T-helper 17 cell (primary cell): Measurements from ENCODE around the gene ABT1. TPM values are rescaled to one million over a fixed set of nuclear protein-coding genes. Genes with fewer than 3 reads are reported as not detected.
"Not testable (repeated sequence)": the region's sequence is repeated elsewhere in the genome, so short reads cannot be mapped to it uniquely, and the experiment has no call there.

ENCODE experiments used
- ATAC-seq: fragments of 150-1000 bp; cut with Tn5 transposase; 2 replicates; pipeline ENCODE4 v1.10.0; 2021; ENCODE audit warnings: mild to moderate bottlenecking, moderate library complexity
- DNase-seq, 3 donors: peaks; one replicate each; pipeline versions ENCODE4 v3.0.0 to v3.0.0-alpha.2; 2020 to 2021
- H3K9me3 ChIP-seq: one replicate; pipeline ENCODE4 v1.7.0; 2013; ENCODE audit warnings: low read length, mild to moderate bottlenecking; ENCODE audit not compliant: control insufficient read depth, poor library complexity, severe bottlenecking
- H3K27ac Mint-ChIP-seq: one replicate; pipeline ENCODE4 v1.8.0; 2022; ENCODE audit warnings: mild to moderate bottlenecking, moderate library complexity, mixed read lengths
- H3K27me3 Mint-ChIP-seq: one replicate; pipeline ENCODE4 v1.8.0; 2022; ENCODE audit warnings: mixed read lengths
- H3K36me3 Mint-ChIP-seq: one replicate; pipeline ENCODE4 v1.8.0; 2022; ENCODE audit warnings: low read depth, mixed read lengths
- H3K4me1 Mint-ChIP-seq: one replicate; pipeline ENCODE4 v1.8.0; 2022; ENCODE audit warnings: mild to moderate bottlenecking, mixed read lengths
- H3K4me3 Mint-ChIP-seq: one replicate; pipeline ENCODE4 v1.8.0; 2022; ENCODE audit warnings: mild to moderate bottlenecking, moderate library complexity, mixed read lengths
- total RNA-seq, 4 donors: library from RNA in 2 of 4; stranded (reverse) in 2 of 4; gene quantifications; one replicate each; pipeline ENCODE4 v1.2.3 and lab custom pipeline; 2022 to 2026

ABT1 gene
- total RNA-seq (10 to 100 TPM; 25.0 to 28.4 TPM), total RNA-seq (lab: John Stamatoyannopoulos, UW) (44.6 to 71.2 reads per million in 2 donors)

GRCh38 chr6:26596579-26597388 lies at the start of gene ABT1:
ABT1 (plus strand) TSS chr6:26596953; CDS start chr6:26596983, 30 bp downstream.
- Mint-ChIP-seq H3K27me3 (peaks cover 24% of the 10 kb centered on the region), H3K27ac (no peak within 1 kb of the TSS), H3K4me1 (peaks cover 8% of the 10 kb centered on the region), H3K36me3 (peaks cover 2% of the 10 kb centered on the region), H3K4me3 (no peak within 1 kb of the TSS)
- no peaks in the 10 kb centered on the region for H3K9me3 ChIP-seq
- ATAC-seq (peak; percentile 88), DNase-seq (peak; percentile 87 to 93 (median 93))

DNA sequence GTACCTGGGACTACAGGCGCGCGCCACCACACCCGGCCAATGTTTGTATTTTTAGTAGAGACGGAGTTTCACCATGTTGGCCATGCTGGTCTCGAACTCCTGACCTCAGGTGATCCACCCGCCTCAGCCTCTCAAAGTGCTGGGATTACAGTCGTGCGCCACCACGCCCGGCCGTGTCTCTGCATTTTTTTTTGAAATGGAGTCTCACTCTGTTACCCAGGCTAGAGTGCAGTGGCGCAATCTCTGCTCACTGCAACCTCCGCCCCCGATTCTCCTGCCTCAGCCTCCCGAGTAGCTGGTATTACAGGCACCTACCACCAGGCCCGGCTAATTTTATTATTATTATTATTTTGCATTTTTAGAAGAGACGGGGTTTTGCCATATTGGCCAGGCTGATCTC lies 49.4 kb upstream of the ABT1 start:
- DNase-seq, H3K27ac Mint-ChIP-seq, H3K36me3 Mint-ChIP-seq: not testable (repeated sequence)

DNA sequence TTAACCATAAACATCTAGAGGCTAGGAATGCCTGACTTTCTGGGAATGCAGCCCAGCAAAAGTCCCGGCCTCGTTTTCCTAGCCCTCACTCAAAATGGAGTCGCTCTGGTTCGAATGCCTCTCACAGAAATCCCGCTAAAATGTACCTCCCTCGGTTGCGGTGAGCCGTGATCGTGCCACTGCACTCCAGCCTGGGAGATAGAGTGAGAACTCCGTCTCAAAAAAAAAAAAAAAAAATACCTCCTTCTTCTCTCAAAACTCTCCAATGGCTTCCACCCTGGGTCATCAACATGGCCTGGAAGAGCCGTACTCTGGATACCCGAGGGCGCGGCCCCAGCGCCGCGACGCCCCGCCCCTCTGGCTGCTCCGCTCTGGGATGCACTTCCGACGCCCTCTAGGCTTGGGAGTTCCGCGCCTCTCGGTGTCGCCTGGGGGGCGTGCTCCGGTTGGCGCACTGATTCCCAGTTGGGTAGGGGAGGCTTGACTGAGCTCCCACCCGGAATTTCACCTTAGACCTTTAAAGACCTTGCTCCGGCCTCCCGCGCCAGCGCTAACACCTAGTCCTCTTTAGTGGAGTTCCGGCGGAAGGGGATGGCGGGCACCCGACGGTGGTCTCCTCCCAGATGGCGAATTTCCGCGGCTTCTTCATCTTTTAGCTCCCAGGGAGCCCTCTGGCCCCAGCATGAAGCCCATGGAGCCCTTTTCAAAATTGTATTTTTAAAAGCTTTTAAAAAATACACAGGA lies 46.3 kb upstream of the ABT1 start:
- H3K27ac Mint-ChIP-seq, result peak overlapping the region; percentile 74
- H3K36me3 Mint-ChIP-seq, result no peaks in the 10 kb centered on the region
- peak in 2 of 3 donors; percentile 40 to 47 for DNase-seq
- peak overlapping the region; percentile 87 for H3K4me3 Mint-ChIP-seq
- H3K9me3 ChIP-seq, result no peaks in the 10 kb centered on the region
- no peak for ATAC-seq
- no peaks in the 10 kb centered on the region for H3K27me3 Mint-ChIP-seq
- peaks cover 5% of the 10 kb centered on the region for H3K4me1 Mint-ChIP-seq

More for the DNA sequence above, 49.4 kb upstream of the ABT1 start:
- H3K4me1 Mint-ChIP-seq, result peaks cover 10% of the 10 kb centered on the region
- H3K4me3 Mint-ChIP-seq, H3K27me3 Mint-ChIP-seq, H3K9me3 ChIP-seq, ATAC-seq: not testable (repeated sequence)

DNA sequence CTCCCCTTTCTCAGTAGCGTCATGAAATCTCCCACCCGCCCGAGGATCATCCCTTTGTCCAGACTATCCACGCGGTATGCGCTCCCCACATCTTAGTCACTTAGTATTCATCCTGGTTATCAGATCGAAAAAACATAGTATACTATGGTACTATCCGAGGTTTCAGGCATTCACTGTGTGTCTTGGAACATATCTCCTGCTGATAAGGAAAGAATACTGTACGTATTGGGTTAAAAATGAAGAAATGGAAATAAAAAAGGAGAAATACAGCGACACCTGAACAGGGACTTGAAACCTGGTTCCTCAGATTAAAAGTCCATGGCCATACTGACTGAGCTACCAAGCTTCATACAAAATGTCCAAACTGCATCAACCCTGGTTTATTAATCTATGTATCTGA lies 44.5 kb upstream of the ABT1 start:
- DNase-seq, result no peak
- Mint-ChIP-seq H3K36me3 (no peaks in the 10 kb centered on the region), H3K27ac (no peak overlapping the region)

DNA sequence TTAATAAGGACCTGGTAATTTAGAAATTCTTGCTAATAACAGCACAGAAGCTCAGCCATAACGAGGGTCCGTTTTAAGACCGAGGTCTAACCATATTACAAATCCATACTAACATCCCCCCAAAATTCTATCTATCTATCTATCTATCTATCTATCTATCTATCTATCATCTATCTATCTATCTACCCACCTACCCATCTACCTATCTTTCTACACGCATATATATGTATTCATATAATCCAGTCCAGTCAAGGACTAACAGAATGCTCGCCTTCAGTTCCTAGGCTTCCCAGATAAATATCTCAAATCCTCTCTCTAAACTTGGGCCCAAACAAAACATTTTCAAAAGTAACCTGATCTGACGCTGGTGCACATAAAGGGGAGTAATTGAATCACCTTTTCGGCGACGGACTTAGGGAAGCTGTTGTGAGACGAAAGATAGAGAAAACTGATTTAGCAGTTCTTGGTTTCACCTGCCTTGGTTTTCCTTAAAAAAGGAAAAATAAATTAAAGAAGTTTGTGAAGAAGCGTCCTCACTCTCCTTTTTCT lies 44.0 kb upstream of the ABT1 start:
- Mint-ChIP-seq H3K4me3 (no peak overlapping the region), H3K4me1 (peaks cover 6% of the 10 kb centered on the region), H3K27ac (no peak overlapping the region), H3K27me3 (no peaks in the 10 kb centered on the region), H3K36me3 (no peaks in the 10 kb centered on the region)
- ATAC-seq (no peak), DNase-seq (no peak)
- no peaks in the 10 kb centered on the region for H3K9me3 ChIP-seq

More for the DNA sequence above, 44.5 kb upstream of the ABT1 start:
- no peaks in the 10 kb centered on the region for H3K27me3 Mint-ChIP-seq
- no peak for ATAC-seq
- H3K9me3 ChIP-seq, result no peaks in the 10 kb centered on the region
- H3K4me1 Mint-ChIP-seq, result peaks cover 6% of the 10 kb centered on the region
- no peak overlapping the region for H3K4me3 Mint-ChIP-seq

GRCh38 chr6:26553264-26553634 lies 43.5 kb upstream of the ABT1 start:
- ATAC-seq, result peak; percentile 72
- Mint-ChIP-seq H3K4me3 (no peak overlapping the region), H3K36me3 (no peaks in the 10 kb centered on the region), H3K27me3 (no peaks in the 10 kb centered on the region), H3K4me1 (peaks cover 6% of the 10 kb centered on the region), H3K27ac (no peak overlapping the region)
- H3K9me3 ChIP-seq, result no peaks in the 10 kb centered on the region
- peak; percentile 32 to 64 (median 49) for DNase-seq

GRCh38 chr6:26553635-26554446 lies 42.9 kb upstream of the ABT1 start:
- ATAC-seq (peak; percentile 61), DNase-seq (peak; percentile 36 to 62 (median 58))
- H3K4me3 Mint-ChIP-seq, result no peak overlapping the region
- H3K4me1 Mint-ChIP-seq, result peaks cover 6% of the 10 kb centered on the region
- H3K36me3 Mint-ChIP-seq, result no peaks in the 10 kb centered on the region
- no peaks in the 10 kb centered on the region for H3K27me3 Mint-ChIP-seq
- no peak overlapping the region for H3K27ac Mint-ChIP-seq
- H3K9me3 ChIP-seq, result no peaks in the 10 kb centered on the region

DNA sequence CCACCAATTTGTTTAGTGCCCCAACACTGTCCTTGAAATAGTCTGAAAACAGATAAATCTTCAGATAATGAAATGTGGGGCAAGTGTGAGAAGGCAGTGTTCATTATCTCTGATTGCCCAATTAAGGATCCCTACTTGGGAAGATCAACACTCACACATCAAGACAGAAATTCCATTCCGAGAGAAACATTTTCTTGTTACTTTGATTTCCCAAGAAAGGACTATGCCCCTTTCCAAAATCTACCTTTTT lies 42.4 kb upstream of the ABT1 start:
- Mint-ChIP-seq H3K4me3 (no peak overlapping the region), H3K27ac (no peak overlapping the region), H3K36me3 (no peaks in the 10 kb centered on the region), H3K4me1 (peaks cover 6% of the 10 kb centered on the region), H3K27me3 (no peaks in the 10 kb centered on the region)
- H3K9me3 ChIP-seq, result no peaks in the 10 kb centered on the region
- DNase-seq (no peak), ATAC-seq (peak; percentile 7)

DNA sequence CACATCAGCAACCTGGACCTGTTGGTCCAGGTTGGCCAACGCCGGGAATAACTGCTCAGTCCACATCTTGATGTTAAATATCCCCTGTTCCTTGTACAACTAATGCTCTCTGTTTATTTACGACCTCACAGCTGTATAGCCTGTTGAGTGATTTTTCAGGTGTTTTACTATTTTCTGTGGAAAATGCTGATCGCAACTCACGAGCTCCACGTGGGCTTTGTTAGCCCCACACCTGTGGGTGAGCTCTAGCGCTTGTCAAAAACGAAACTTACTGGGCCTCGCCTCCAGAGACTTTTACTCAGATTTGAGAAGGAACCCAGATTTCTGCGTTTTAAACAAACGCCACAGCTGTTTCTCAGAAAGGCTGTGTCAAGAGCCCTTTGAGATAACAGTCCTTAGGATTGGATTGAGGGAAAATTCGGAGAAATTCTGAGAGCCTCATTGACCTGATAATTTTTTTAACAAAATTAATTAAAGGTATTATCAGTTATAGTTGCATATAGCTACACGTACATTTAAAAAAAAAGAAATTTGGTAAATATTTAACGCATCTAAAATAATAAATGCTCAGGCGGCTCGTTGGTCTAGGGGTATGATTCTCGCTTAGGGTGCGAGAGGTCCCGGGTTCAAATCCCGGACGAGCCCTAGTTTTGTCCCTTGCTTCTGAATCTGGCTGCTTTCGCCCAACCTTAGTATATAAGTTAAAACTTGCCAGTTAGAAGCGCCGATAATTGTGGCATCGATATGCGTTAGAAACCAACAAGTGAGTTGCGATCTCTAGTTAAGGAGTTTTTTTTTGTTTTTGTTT lies 41.9 kb upstream of the ABT1 start:
- no peaks in the 10 kb centered on the region for H3K36me3 Mint-ChIP-seq
- peak in 1 of 3 donors; percentile 29 for DNase-seq
- H3K4me1 Mint-ChIP-seq, result peaks cover 6% of the 10 kb centered on the region

DNA sequence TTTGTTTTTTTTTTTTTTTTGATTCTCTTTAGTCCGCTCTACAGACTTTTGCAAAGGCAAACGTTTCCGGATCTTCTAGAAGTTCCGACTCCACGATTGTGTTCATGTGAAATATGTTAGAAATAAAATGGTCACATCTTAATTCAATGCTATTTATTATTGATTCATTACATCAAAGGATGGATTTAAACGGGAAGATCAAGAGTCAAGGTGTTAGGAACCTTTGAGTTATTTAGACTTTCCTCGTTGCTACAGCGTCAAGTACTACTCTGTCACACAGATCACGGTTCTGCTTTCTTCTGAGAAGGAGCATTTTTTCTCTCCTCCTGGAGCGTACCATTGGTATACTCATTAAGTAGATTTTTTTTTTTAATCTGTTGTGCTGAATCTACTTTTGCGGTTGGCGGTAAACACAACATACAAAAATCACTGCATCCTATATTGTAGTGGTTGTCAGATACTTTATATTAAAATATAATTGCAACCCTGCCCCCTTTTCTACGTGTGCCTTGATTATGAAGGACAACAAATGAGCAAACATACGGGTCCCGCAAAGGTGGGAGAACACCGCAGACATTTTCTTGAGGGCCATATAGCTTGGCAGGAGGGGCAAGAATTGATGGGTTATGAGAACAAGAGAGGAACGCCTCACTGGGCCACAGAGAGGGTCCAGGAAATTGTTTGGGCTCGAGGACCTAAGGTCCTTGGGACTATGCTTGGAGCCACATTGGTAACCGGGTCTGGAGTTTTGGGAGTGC lies 41.1 kb upstream of the ABT1 start:
- Mint-ChIP-seq H3K4me3 (no peak overlapping the region), H3K27me3 (no peaks in the 10 kb centered on the region), H3K27ac (no peak overlapping the region), H3K36me3 (no peaks in the 10 kb centered on the region), H3K4me1 (peaks cover 6% of the 10 kb centered on the region)
- ATAC-seq (no peak), DNase-seq (no peak)
- no peaks in the 10 kb centered on the region for H3K9me3 ChIP-seq

More for the DNA sequence above, 41.9 kb upstream of the ABT1 start:
- H3K27me3 Mint-ChIP-seq, result no peaks in the 10 kb centered on the region
- H3K27ac Mint-ChIP-seq, result no peak overlapping the region
- no peaks in the 10 kb centered on the region for H3K9me3 ChIP-seq
- ATAC-seq, result peak; percentile 53
- H3K4me3 Mint-ChIP-seq, result no peak overlapping the region

DNA sequence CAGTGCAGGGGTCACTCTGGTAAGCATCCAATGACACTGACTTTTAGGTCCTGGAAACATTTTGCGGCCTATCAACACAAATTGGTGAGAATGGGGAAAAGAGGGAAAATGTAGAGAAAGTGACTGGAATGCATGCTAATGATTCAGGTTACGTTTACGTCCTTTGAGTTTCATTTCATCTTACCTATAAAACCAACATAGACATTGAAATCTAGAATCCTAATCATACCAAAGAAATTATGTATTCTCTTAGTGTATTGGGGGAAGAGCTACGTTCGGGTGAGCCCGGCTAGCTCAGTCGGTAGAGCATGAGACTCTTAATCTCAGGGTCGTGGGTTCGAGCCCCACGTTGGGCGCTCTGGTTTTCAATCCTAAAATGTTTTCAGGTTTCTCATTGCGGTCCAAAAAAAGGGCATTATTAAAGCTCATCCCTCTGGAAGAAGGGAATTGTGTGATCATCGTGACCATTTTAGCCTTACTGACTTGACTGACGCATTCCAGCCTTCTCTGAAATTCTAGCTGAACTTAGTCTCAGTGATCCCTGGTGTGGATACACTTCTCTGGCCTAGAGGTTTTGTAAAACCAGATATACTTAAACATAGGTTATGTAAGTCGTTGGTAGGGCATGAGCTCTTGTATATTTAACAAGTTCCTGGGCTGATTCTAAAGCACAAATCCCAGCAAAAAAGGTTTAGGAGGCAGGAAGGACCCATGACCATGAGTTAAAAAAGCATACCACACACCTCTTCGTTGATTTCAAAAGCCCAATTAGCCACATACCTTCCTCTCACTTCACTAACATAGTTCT lies 40.3 kb upstream of the ABT1 start:
- no peaks in the 10 kb centered on the region for H3K36me3 Mint-ChIP-seq
- H3K4me1 Mint-ChIP-seq, result peaks cover 6% of the 10 kb centered on the region
- H3K27ac Mint-ChIP-seq, result no peak overlapping the region
- no peak for ATAC-seq
- no peak for DNase-seq
- no peaks in the 10 kb centered on the region for H3K27me3 Mint-ChIP-seq
- no peaks in the 10 kb centered on the region for H3K9me3 ChIP-seq
- H3K4me3 Mint-ChIP-seq, result peak overlapping the region; percentile 28
